DLD1 (cell line): ENCODE data around the gene NUP153.
"Not testable (repeated sequence)": the region's sequence is repeated elsewhere in the genome, so short reads cannot be mapped to it uniquely, and the experiment has no call there.

Source experiments
- in situ Hi-C: cut with HindIII; loops from 2 replicates; pipeline ENCODE4 v1.10.0; 2017; ENCODE audit warnings: low sequenced_read_pairs

Gene NUP153

DNA sequence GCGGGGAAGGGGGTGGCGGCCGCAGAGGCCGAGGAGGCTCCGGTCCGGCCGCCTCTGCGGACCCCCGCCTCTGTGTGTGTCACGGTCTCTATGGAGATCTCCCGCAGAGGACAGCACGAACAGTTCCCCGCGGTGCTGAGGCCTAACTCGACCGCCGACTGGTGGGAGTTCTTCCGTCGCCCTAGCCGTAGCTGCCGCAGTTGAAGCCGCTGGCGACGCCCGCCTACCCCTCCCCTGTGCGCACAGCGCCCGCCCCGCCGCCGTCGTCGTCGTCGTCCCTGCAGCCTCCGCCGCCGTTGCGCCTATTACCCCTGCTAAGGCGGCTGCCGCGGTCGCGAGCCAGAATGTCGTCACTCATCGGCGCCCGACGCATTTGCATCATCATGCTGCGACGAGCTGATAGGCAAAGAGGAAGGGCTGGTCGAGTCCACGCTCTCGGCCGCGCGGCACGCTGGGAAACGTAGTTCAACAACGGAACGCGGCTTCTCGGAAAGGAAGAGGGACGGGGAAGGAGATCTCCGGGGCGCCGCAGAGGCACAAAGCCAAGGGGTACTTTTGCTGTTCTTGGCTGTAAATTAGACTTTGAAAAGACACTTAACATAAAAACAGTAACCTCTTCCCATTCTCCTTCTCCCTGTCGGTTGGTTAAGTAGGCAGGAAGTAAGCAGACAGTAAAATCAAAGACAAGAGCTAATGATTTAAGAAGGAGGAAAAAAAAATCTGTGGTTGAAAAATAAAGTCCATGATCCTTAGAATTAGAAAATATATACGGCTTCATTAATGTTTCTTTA lies at the start of gene NUP153:
NUP153 (minus strand) TSS at position 346 of the 791 bp plus-strand sequence. CDS start 538 bp downstream, outside the sequence.
- in situ Hi-C loops = no loop called here

DNA sequence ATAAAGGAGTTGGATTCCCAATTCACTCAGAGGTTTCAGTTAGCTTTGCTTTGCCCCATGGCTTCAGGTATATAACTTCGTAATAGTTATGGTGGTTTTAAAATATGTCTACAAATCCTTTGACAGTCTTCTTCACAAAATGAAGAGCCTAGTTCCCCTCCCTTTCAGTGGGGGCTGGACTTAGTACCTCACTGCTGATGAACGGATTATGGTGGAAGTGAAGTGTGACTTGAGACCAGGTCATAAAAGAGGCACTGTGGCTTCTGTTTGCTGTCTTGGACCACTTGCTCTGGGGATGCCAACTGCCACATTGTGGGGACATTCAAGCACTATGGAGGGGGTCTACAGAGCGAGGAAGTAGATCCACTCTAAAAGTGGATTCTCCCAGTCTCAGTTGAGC lies 47.5 kb upstream of the NUP153 start:
- in situ Hi-C loops = no loop called here

DNA sequence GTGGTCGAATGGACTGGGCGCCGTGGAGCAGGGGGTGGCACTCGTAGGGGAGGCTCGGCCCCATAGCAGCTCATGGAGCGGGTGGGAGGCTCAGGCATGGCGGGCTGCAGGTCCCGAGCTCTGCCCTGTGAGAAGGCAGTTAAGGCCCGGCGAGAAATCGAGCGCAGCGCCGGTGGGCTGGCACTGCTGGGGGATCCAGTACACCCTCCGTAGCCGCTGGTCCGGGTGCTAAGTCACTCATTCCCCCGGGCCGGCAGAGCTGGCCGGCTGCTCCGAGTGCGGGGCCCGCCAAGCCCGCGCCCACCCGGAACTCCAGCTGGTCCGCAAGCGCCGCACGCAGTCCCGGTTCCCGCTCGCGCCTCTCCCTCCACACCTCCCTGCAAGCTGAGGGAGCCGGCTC lies 38.6 kb upstream of the NUP153 start:
- in situ Hi-C loops = not testable (repeated sequence)

DNA sequence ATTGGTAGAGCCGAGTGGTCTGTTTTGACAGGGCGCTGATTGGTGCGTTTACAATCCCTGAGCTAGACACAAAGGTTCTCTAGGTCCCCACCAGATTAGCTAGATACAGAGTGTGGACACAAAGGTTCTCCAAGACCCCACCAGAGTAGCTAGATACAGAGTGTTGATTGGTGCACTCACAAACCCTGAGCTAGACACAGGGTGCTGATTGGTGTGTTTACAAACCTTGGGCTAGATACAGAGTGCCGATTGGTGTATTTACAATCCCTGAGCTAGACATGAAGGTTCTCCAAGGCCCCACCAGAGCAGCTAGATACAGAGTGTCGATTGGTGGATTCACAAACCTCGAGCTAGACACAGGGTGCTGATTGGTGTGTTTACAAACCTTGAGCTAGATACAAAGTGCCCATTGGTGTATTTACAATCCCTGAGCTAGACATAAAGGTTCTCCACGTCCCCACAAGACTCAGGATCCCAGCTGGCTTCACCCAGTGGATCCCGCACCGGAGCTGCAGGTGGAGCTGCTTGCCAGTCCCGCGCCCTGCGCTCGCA lies 38.1 kb upstream of the NUP153 start:
- in situ Hi-C loops = not testable (repeated sequence)

DNA sequence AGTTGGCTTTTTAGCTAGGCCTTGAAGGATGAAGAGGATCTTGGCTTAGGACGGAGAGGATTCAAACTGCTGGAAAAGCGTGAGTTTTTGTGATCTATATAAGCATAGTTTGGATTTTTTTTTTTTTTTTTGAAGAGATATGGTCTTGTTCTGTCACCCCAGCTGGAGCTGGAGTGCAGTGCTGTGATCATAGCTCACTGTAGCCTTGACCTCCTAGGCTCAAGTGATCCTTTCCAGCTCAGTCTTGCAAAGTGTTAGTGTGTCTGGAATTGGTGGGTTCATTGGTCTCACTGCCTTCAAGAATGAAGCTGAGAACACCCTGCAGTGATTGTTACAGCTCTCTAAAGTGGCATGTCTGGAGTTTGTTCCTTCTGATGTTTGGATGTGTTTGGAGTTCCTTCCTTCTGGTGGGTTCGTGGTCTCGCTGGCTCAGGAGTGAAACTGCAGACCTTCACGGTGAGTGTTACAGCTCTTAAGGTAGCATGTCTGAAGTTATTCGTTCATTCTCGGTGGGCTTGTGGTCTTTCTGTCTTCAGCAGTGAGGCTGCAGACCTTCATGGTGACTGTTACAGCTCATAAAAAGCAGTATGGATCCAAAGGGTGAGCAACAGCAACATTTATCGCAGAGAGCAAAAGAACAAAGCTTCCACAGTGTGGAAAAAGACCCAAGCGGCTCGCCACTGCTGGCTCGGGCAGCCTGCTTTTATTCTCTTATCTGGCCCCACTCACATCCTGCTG lies 37.5 kb upstream of the NUP153 start:
- in situ Hi-C loops = no loop called here

DNA sequence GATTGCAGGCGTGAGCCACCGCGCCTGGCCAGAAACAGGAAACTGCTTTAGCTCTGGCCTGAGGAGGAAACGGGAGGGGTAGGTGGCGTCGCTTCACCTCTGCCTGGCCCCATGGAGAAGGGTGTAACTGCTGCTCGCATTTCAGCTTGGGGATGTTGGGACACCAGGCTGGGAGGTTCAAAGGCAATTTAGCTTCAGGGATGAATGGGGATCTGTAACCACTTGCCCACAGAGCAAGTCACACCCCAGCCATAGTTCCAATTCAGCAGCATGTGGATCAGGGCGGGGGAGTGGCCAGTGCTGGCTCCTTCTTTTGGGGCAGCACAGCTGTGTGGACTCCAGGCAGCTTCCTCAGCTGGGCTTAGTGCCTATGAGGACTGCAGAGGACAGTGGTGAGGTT lies 34.8 kb upstream of the NUP153 start:
- in situ Hi-C loops = no loop called here

DNA sequence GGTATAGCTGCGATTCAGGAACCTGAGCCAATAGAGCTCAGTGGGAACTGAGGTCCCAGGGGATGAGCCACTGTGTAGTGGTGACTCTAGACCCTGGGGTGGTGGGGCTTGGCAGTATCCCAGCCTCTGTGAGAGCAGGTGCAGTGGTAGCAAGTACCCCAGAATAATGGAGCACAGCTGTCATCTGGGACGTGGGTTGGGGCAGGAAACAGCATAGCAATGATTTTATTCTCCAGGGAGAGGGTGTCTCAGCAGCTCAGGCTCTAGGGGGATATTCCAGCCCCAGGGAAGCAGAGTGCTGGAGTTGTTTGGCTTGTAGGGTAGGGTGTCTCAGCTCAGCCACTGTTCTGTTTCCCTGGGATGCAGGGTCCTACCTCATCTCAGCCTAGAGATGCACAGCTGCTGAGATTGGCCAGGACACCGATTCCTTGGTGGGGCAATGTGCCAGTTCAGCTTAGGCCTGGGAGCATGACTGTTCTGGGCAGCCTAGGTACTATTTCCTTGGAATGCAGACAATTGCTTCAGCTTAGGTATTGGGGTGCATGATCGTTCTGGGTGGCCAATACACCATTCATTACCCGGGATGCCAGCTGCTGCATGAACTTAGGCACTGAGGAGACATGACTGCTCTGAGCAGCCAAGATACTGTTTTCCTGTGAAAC lies 34.0 kb upstream of the NUP153 start:
- in situ Hi-C loops = no loop called here

DNA sequence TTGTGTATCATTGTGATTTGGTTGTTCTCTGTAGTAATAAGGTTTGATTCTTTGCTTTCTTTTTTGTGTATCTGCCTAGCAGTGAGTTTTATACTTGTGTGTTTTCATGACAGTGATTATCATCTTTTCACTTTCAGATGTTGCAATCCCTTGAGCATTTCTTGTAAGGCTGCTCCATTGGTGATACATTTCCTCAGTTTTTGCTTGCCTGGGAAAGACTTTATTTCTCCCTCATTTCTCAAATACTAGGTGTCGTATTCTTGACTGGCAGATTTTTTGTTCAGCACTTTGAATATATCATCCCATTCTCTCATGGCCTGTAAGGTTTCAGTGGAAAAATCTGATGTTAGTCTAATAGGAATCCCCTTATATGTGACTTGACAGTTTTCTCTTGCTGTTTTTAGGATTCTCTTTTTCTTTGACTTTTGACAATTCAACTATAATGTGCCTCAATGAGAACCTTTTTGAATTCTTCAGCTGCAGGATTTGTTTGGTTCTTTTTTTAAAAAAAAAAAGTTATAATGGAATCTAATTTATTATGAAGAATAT lies 31.1 kb upstream of the NUP153 start:
- in situ Hi-C loops = no loop called here

DNA sequence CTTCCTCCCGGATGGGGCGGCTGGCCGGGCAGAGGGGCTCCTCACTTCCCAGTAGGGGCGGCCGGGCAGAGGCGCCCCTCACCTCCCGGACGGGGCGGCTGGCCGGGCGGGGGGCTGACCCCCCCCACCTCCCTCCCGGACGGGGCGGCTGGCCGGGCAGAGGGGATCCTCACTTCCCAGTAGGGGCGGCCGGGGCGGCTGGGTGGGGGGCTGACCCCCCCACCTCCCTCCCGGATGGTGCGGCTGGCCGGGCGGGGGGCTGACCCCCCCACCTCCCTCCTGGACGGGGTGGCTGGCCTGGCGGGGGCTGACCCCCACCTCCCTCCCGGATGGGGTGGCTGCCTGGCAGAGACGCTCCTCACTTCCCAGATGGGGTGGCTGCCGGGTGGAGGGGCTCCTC lies 28.6 kb upstream of the NUP153 start:
- in situ Hi-C loops = not testable (repeated sequence)

DNA sequence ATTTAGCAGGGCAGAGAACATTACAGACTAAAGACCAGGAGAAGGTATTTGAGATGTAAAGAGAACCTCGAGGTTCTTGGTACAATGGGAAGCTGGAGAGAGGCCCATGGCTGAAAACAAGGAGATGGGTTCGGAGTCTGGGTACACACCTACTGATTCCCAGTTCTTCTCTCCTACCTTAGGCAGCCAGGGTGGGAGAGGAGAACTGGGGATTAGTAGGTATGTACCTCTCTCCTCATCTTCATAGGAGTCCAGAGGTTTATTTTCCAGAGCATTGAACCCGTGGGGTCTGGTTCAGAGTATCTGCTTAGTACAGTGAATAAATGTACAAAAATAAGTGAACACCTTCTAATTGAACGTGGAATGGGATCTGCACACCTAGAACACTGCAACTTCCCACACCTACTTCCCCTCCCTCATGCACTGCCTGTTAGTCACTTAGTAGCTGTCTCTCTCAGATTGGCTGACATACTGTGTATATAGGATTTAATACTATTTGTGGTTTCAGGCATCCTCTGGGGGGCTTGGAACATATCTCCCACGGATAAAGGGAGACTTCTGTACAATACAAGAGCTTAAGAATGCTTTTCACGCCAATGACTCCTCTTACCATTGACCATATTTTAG lies 23.5 kb upstream of the NUP153 start:
- in situ Hi-C loops = no loop called here

DNA sequence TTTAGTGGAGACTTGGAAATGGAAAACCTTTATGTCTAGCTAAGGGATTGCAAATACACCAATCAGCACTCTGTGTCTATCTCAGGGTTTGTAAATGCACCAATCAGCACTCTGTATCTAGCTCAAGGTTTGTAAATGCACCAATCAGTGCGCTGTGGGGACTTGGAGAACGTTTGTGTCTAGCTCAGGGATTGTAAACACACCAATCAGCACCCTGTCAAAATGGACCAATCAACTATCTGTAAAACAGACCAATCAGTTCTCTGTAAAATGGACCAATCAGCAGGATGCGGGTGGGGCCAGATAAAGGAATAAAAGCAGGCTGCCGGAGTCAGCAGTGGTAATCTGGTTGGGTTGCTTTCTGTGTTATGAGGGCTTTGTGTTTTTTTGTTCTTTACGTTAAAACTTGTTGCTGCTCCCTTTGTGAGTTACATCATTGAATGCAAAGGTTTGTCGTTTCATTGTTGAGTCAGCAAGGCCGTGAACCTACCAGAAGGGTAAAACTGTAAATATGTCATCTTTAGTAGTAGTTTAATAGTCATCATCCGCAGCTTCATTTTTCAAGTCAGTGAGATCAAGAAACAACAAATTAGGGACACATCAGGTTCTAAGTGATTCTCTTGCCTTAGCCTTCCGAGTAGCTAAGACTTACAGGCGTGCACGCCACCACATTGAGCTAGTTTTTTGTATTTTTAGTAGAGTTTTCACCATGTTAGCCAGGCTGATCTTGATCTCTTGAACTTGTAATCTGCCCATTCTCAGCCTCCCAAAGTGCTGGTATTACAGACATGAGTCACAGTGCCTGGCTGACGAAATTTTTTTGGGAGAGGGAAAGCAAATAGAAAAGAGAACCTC lies 22.7 kb upstream of the NUP153 start:
- in situ Hi-C loops = no loop called here

DNA sequence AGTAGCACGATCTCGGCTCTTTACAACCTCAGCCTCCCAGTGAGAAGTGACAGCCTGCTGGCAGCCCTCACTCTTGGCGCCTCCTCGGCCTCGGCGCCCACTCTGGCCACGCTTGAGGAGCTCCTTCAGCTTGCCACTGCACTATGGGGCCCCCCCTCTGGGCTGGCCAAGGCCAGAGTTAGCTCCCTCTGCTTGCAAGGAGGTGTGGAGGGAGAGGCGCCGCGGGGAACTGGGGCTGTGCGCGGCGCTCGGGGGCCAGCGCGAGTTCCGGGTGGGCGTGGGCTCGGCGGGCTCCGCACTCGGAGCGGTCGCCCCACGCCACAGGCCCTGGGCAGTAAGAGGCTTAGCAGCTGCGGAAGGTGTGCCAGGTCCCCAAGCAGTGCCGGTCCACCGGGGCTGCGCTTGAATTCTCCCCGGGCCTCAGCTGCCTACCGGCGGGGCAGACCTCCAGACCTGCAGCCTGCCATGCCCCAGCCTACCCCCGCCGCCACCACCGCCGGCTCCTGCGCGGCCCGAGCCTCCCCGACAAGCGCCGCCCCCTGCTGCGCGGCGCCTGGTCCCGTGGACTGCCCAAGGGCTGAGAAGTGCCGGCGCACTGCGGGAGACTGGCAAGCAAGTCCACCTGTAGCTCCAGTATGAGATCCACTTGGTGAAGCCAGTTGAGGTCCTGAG lies 22.0 kb upstream of the NUP153 start:
- in situ Hi-C loops = no loop called here

DNA sequence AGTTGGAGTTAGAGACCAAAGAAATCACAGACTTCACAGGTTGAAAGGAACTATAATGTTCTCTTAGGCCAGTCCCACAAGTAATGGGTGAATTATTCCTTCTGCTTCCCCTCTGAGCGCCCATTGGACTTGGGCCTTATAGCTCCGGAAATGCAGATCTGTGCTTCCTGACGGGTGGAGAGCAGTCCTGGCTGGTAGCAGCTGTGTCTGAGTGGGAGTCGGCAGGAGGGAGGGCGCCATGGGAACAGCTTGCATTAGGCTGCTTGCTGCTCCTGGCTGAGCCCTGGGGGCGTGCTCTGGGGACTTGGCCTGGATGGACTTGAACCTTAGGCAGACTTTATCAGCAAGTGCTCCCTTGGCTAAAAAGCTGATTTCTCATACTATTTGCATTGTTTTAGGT lies 18.4 kb upstream of the NUP153 start:
- in situ Hi-C loops = no loop called here

DNA sequence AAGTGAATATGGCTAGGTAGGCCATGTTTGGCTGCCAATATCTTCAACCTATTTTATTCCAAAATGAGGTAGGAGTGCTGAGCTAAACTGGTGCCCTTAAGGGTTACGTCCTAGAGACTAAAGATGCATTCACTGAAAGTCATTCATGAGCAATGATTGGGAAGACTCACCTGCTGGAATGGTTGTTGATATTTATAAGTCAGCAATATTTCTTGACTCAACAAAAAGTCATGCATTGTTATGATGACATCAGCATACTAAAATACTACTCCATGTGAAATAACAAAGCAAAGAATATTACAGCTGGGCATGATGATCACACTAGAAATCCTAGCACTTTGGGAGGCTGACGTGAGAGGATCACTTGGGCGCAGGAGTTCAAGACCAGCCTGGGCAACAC lies 17.6 kb upstream of the NUP153 start:
- in situ Hi-C loops = no loop called here

DNA sequence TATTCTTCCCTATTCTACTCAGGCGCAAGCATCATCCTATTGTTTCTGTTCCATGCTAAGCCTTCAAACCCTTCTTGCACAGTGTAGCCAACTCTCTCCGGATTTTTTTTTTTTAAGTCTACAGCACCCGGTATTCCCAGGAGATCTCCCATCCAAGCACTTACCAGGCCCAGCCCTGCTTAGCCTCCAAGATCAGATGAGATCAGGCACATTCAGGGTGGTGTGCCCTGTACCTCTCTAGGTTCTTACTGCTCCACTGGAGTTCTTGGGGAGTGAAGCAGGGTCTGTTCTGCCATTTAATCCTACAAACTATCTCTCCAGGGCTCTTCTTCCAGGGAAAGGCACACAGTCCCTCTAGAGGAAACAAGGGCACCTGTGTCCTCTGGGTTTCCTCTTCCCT lies 14.9 kb upstream of the NUP153 start:
- in situ Hi-C loops = no loop called here

DNA sequence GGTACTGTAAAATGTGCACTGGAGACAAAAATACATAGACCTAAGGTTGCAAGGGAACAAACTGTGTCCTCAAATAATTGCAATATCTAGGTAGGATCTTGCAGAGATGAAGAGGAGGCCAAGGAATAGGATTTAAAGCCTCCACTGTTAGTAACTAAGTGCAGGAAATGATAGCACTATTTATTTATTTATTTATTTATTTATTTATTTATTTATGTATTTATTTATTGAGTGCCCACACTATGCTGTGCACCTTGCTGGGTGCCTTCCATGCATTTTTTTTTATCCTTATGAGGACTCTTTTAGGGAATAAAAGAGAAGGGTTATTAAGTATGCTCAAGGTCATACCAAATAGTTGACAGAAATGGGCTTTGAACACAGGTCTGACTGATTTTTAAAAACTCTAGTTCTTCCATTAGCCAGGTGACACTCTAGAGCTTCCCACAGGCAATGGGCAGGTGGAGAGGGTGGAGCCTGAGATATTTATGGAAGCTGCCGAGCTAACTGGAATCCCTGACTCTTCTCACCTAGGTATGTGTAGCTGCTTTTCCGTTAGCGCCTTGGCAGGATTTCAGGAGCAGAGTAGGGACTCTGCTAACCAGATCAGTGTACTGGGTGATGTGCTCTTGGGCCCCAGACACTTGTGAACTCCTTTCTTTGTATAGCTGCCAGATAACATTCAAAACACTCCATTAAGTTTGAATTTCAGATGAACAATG lies 12.8 kb upstream of the NUP153 start:
- in situ Hi-C loops = no loop called here

DNA sequence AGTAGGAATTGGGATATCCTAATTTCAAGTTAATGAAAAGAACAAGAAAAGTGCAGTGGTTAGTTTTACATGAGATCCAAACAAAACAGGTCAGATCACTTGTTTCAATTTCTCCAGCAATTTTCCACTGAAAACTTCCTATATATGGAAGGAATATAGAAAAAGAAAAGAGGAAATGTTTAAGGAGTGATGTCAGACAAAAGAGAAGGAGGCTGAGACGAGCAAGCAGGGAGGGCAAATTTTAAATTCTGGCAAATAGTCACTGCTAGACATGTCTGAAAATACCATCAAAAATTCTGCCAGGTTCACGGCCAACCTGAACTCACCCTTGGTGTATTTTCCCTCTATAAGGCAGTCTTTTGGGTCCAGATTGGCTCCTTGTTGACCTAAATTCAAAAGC lies 9.5 kb upstream of the NUP153 start:
- in situ Hi-C loops = no loop called here
